A549 (cell line): ENCODE results near the gene SLC8A2. TPM values are rescaled to one million over a fixed set of nuclear protein-coding genes. Genes with fewer than 3 reads are reported as not detected.

ENCODE experiments used
- ATAC-seq, 2 experiments: fragments of 200-7000 bp in 1 of 2; fragments of >200 bp in 1 of 2; cut with Nextera tagmentation in 1 of 2; cut with Tn5 transposase in 1 of 2; 3 replicates each; pipeline versions ENCODE4 v1.8.0 to v1.9.1; 2018 to 2020; ENCODE audit warnings: mild to moderate bottlenecking in 1 of 2, moderate library complexity in 1 of 2
- CTCF ChIA-PET: fragments of 300-600 bp; sonication (Branson Sonifier 250); formaldehyde crosslinking; extraction: SDS; loops from one replicate; lab custom pipeline; 2021; ENCODE audit warnings: antibody characterized with exemption, inconsistent platforms; lab: Yijun Ruan, JAX
- POLR2A ChIA-PET: fragments of 350-600 bp; formaldehyde crosslinking; extraction: SDS; loops from one replicate; lab custom pipeline; 2021; ENCODE audit warnings: antibody characterized with exemption, inconsistent platforms; lab: Yijun Ruan, JAX
- DNase-seq, 2 experiments: peaks; one replicate each; pipeline versions ENCODE4 v3.0.0 to v3.0.0-alpha.2; 2011 to 2016; ENCODE audit warnings: low read depth in 1 of 2, low spot score in 1 of 2
- FAIRE-seq: peaks from 2 replicates; lab custom pipeline; 2011; peaks lifted over from hg19 to GRCh38; lab: Jason Lieb, UNC
- H3K27ac ChIP-seq, 2 experiments: fragments of >200 bp; sonication (Bioruptor Twin); formaldehyde crosslinking; 3 replicates each; pipeline ENCODE4 v1.5.1; 2016 to 2017
- H3K4me1 ChIP-seq: fragments of >200 bp; sonication (Bioruptor Twin); formaldehyde crosslinking; 3 replicates; pipeline ENCODE4 v1.6.1; 2016
- H3K4me2 ChIP-seq: fragments of >200 bp; sonication (Bioruptor Twin); formaldehyde crosslinking; 3 replicates; pipeline ENCODE4 v1.6.1; 2016
- H3K4me3 ChIP-seq: fragments of >200 bp; sonication (Bioruptor Twin); formaldehyde crosslinking; 3 replicates; pipeline ENCODE4 v1.5.1; 2016
- H3K9me3 ChIP-seq: fragments of >200 bp; sonication (Bioruptor Twin); formaldehyde crosslinking; 3 replicates; pipeline ENCODE4 v1.6.1; 2016
- EHMT2 ChIP-seq: fragments of 200-600 bp; sonication (generic); IDR thresholded peaks from 2 replicates; pipeline ENCODE4 v1.6.1; 2016; ENCODE audit warnings: antibody characterized with exemption, low read depth, mild to moderate bottlenecking, moderate library complexity
- FOSB ChIP-seq: fragments of 250-450 bp; sonication (Bioruptor Pico); IDR thresholded peaks from 2 replicates; pipeline ENCODE4 v1.5.0; 2020; ENCODE audit warnings: mild to moderate bottlenecking, moderate library complexity
- FOXS1 ChIP-seq: fragments of 250-450 bp; sonication (Bioruptor Pico); IDR thresholded peaks from 2 replicates; pipeline ENCODE4 v1.5.0; 2020; ENCODE audit warnings: mild to moderate bottlenecking, moderate library complexity
- GATA3 ChIP-seq: IDR thresholded peaks from 2 replicates; pipeline ENCODE4 v1.6.1; 2012; ENCODE audit warnings: borderline replicate concordance
- HOXB13 ChIP-seq: fragments of 250-450 bp; sonication (Bioruptor Pico); IDR thresholded peaks from 2 replicates; pipeline ENCODE4 v1.5.0; 2020; ENCODE audit warnings: low read depth, mild to moderate bottlenecking, moderate library complexity
- JUN ChIP-seq, 2 experiments: fragments of >200 bp; sonication (Bioruptor Twin); formaldehyde crosslinking; IDR thresholded peaks; 2 replicates in 1 of 2; 3 replicates in 1 of 2; pipeline ENCODE4 v1.6.1; 2016 to 2017
- JUNB ChIP-seq: fragments of >200 bp; sonication (Bioruptor Twin); formaldehyde crosslinking; IDR thresholded peaks from 2 replicates; pipeline ENCODE4 v1.6.1; 2016
- KDM5A ChIP-seq: fragments of 200-600 bp; sonication (generic); IDR thresholded peaks from 2 replicates; pipeline ENCODE4 v1.6.1; 2016; ENCODE audit warnings: antibody characterized with exemption, mild to moderate bottlenecking
- MAFK ChIP-seq: fragments of 450-650 bp; IDR thresholded peaks from 2 replicates; pipeline ENCODE4 v1.6.1; 2014; ENCODE audit not compliant: partially characterized antibody
- NPAS2 ChIP-seq: fragments of 250-450 bp; sonication (Bioruptor Pico); IDR thresholded peaks from 2 replicates; pipeline ENCODE4 v1.8.0; 2022; ENCODE audit warnings: mild to moderate bottlenecking, moderate library complexity, borderline replicate concordance
- PHF8 ChIP-seq: fragments of 200-600 bp; sonication (generic); IDR thresholded peaks from 2 replicates; pipeline ENCODE4 v1.6.1; 2016; ENCODE audit warnings: low read depth, mild to moderate bottlenecking, antibody characterized with exemption, moderate library complexity, borderline replicate concordance
- POLR2A ChIP-seq: IDR thresholded peaks from 2 replicates; pipeline ENCODE4 v1.6.1; 2012; ENCODE audit warnings: mild to moderate bottlenecking, low read length
- POLR2AphosphoS2 ChIP-seq: conservative IDR thresholded peaks from 2 replicates; pipeline ENCODE4 v1.6.1; 2012; ENCODE audit warnings: low read length, improper control_type of control experiment, inconsistent platforms
- RARB ChIP-seq: fragments of 250-450 bp; sonication (Bioruptor Pico); IDR thresholded peaks from 2 replicates; pipeline ENCODE4 v1.8.0; 2021; ENCODE audit warnings: mild to moderate bottlenecking, moderate library complexity
- RCOR1 ChIP-seq: fragments of 150-350 bp; IDR thresholded peaks from 2 replicates; pipeline ENCODE4 v1.6.1; 2014; ENCODE audit warnings: antibody characterized with exemption, low read length, low read depth
- RNF2 ChIP-seq: fragments of 200-600 bp; sonication (generic); IDR thresholded peaks from 2 replicates; pipeline ENCODE4 v1.6.1; 2016; ENCODE audit warnings: low read depth, mild to moderate bottlenecking, antibody characterized with exemption, moderate library complexity, borderline replicate concordance
- TFCP2L1 ChIP-seq: fragments of 250-450 bp; sonication (Bioruptor Pico); IDR thresholded peaks from 2 replicates; pipeline ENCODE4 v1.5.0; 2021; ENCODE audit warnings: mild to moderate bottlenecking
- TP53 ChIP-seq: fragments of 250-450 bp; sonication (Bioruptor Pico); IDR thresholded peaks from 2 replicates; pipeline ENCODE4 v1.5.0; 2021; ENCODE audit warnings: mild to moderate bottlenecking, moderate library complexity
- USF2 ChIP-seq: fragments of 450-650 bp; IDR thresholded peaks from 2 replicates; pipeline ENCODE4 v1.6.1; 2014; ENCODE audit warnings: antibody characterized with exemption
- WGBS: methylation state at CpG from one replicate; pipeline ENCODE4 v1.1.6; 2017; ENCODE audit errors: missing lambda C conversion rate; 5-methylcytosine and 5-hydroxymethylcytosine counted together
- polyA plus RNA-seq, 4 experiments: library from polyadenylated mRNA; depleted of rRNA in 3 of 4; stranded (reverse); fragments of >200 nt; fragmentation: RNase III in 1 of 4; extraction: RNeasy Plus Mini Kit Qiagen cat#74134 plus additional on column Dnase treatment in 1 of 4; gene quantifications; 2 replicates in 3 of 4; 3 replicates in 1 of 4; pipeline ENCODE4 v1.2.3, GENCODE V29; 2011 to 2017
- TF ChIP-seq, protein P1 (sequence below): fragments of 250-450 bp; sonication (Bioruptor Pico); IDR thresholded peaks from 2 replicates; pipeline ENCODE4 v1.5.0; 2020; ENCODE audit warnings: low read depth, mild to moderate bottlenecking, moderate library complexity
- TF ChIP-seq, protein P2 (sequence below): IDR thresholded peaks from 2 replicates; pipeline ENCODE4 v1.6.1; 2012; ENCODE audit warnings: low read depth, borderline replicate concordance

Gene SLC8A2
- polyA plus RNA-seq, 2 of the 4 experiments (the other 2 are of a cell fraction) = 0.15 to 0.35 TPM

DNA sequence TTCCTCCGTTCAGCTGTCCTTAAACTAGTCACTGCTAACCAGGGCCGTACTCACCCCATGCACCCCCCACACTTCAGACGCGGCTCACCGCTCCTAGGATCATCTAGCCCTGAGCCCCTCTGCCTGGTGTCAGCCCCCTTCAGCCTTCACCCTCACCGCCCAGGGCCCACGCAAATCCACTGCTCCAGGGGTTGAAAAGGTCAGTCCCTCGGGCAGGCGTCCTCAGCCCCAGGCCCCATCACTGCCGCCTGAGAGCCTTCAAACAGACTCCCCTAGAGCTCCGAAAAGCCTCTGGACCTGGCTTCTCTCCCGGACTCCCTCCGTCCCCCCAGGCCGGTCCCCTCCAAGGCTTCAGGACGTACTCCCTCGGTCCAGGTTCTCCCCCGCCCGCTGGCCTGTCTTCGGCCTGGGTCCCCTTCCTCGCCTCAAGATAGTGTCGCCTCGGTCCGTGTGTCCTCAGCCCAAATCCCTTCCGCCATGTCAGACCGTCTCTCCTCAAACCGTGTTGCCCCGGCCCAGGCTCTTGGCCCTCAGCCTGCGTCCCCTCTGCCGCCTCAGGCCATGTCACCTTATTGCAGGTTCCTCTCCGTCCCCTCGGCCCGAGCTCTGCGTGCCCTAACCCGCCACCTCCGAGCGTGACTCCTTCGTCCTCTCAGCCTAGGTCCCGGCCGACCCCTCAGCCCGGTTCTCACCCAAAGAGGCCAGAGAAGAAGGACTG lies 42.6 kb upstream of the SLC8A2 start:
- TF ChIP-seq PHF8 (peak; percentile 61), USF2 (no peak), RNF2 (no peak)
- TF ChIP-seq, all 56 proteins: peak for 1
- H3K4me1 ChIP-seq = peaks cover 28% of the 10 kb centered on the region
- H3K4me2 ChIP-seq = peak overlapping the region; percentile 97
- peak; percentile 23 to 29 for ATAC-seq
- no peaks in the 10 kb centered on the region for H3K9me3 ChIP-seq
- DNase-seq = no peak
- ChIA-PET POLR2A (interaction anchor here (2.4 kb wide), 1 partner anchor 30 kb away, joined by 13 read pairs; the partner anchor contains the start of gene KPTN), CTCF (interaction anchor here (1.0 to 6.8 kb wide), 11 partner anchors 14 to 185 kb away, joined by 3 to 78 read pairs (median 20); partner anchors contain the start of gene KPTN)
- peak overlapping the region; percentile 87 to 88 for H3K27ac ChIP-seq
- FAIRE-seq = no peak
- peak overlapping the region; percentile 89 for H3K4me3 ChIP-seq
- 8% methylated on average over 35 of the region's 40 CpGs for WGBS

- DNase-seq (no peak), FAIRE-seq (no peak), ATAC-seq (no peak)
- ChIA-PET CTCF (interaction anchor here (0.9 to 6.8 kb wide), 11 partner anchors 10 to 194 kb away, joined by 3 to 78 read pairs (median 4); partner anchors contain the start of gene KPTN), POLR2A (no interaction called here)
- WGBS = 66% methylated on average over 8 of the region's 8 CpGs
- no peak for TF ChIP-seq KDM5A
- no peak for TF ChIP-seq JUNB
- no peak for TF ChIP-seq USF2
- no peak for TF ChIP-seq JUN (IDR thresholded peaks at IDR 0.05)
- no peak for TF ChIP-seq POLR2AphosphoS2
- TF ChIP-seq POLR2A = no peak
- TF ChIP-seq, protein P1, sequence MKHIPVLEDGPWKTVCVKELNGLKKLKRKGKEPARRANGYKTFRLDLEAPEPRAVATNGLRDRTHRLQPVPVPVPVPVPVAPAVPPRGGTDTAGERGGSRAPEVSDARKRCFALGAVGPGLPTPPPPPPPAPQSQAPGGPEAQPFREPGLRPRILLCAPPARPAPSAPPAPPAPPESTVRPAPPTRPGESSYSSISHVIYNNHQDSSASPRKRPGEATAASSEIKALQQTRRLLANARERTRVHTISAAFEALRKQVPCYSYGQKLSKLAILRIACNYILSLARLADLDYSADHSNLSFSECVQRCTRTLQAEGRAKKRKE = no peak
- no peak for TF ChIP-seq FOXS1 (CRISPR knock-in tag)
- no peak for TF ChIP-seq RCOR1
- H3K4me2 ChIP-seq = peak overlapping the region; percentile 97
- peak overlapping the region; percentile 26 to 59; a peak in 4 of 6 replicates for H3K27ac ChIP-seq
- H3K9me3 ChIP-seq = no peaks in the 10 kb centered on the region
- peaks cover 28% of the 10 kb centered on the region for H3K4me1 ChIP-seq
- H3K4me3 ChIP-seq = peak overlapping the region; percentile 12; the same call in 1 of the 3 replicates
Observed at GRCh38 chr19:47512948-47513319, 41.2 kb upstream of the SLC8A2 start.

DNA sequence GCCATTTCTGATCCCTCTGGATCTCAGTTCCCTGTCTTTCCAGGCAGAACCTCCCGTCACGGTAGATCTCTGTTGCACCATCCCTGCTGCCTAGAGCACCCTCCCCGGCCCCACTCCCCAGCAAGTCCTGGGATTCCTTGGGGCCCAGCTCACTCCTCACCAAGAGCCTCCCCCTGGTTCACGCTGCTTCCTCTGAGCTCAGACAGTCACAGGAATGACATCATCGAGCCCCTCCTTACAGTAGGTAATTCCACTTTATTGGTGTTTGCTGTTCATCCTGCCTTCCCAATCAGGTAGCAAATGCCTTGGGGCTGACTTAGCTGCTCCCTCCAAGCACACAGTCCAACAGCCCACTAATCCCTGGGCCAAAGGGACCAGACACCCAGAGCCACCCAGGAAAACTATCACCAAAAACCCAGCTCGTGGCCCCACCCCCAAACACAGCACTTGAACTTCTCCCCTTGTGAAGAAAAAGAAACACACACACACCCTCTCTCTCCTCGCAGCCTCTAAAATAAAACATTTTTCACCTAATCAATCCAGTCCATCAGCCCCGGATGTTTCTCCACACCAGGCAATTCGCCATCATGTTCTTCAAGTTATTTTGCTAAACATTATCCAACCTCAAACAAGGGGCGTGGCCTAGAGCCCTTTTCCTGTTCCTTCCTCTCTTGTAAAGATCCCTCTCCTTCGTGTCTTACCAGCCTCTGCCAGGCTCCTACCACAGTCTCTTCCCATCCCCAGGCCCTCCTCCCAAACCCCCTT lies 40.7 kb upstream of the SLC8A2 start:
- peak overlapping the region; percentile 26 to 59; a peak in 4 of 6 replicates for H3K27ac ChIP-seq
- peaks cover 28% of the 10 kb centered on the region for H3K4me1 ChIP-seq
- CTCF ChIA-PET = interaction anchor here (0.9 to 6.8 kb wide), 11 partner anchors 9 to 195 kb away, joined by 3 to 78 read pairs (median 4); partner anchors contain the start of gene KPTN
- FAIRE-seq = no peak
- WGBS = 54% methylated on average over 11 of the region's 11 CpGs
- peak overlapping the region; percentile 12; the same call in 1 of the 3 replicates for H3K4me3 ChIP-seq
- TF ChIP-seq, protein P2, sequence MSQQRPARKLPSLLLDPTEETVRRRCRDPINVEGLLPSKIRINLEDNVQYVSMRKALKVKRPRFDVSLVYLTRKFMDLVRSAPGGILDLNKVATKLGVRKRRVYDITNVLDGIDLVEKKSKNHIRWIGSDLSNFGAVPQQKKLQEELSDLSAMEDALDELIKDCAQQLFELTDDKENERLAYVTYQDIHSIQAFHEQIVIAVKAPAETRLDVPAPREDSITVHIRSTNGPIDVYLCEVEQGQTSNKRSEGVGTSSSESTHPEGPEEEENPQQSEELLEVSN = no peak
- TF ChIP-seq RARB (CRISPR knock-in tag) (no peak), EHMT2 (no peak), POLR2A (no peak), GATA3 (no peak), USF2 (no peak), MAFK (no peak), FOSB (CRISPR knock-in tag) (no peak), POLR2AphosphoS2 (no peak), TP53 (CRISPR knock-in tag) (no peak), HOXB13 (CRISPR knock-in tag) (no peak), TFCP2L1 (CRISPR knock-in tag) (no peak), NPAS2 (no peak)
- H3K4me2 ChIP-seq = peak overlapping the region; percentile 97
- no peak for ATAC-seq
- POLR2A ChIA-PET = no interaction called here
- DNase-seq = peak in 1 of 2 experiments; percentile 34
- H3K9me3 ChIP-seq = no peaks in the 10 kb centered on the region
